NCI-H446 treated with DMSO at 0.1 percent for 48 hours (cell line): Measurements from ENCODE around the gene CKMT1B.
"Not testable (repeated sequence)": the region's sequence is repeated elsewhere in the genome, so short reads cannot be mapped to it uniquely, and the experiment has no call there.

Experiments used
- DNase-seq: peaks from one replicate; lab custom pipeline; 2025; lab: John Stamatoyannopoulos, UW

CKMT1B gene

DNA sequence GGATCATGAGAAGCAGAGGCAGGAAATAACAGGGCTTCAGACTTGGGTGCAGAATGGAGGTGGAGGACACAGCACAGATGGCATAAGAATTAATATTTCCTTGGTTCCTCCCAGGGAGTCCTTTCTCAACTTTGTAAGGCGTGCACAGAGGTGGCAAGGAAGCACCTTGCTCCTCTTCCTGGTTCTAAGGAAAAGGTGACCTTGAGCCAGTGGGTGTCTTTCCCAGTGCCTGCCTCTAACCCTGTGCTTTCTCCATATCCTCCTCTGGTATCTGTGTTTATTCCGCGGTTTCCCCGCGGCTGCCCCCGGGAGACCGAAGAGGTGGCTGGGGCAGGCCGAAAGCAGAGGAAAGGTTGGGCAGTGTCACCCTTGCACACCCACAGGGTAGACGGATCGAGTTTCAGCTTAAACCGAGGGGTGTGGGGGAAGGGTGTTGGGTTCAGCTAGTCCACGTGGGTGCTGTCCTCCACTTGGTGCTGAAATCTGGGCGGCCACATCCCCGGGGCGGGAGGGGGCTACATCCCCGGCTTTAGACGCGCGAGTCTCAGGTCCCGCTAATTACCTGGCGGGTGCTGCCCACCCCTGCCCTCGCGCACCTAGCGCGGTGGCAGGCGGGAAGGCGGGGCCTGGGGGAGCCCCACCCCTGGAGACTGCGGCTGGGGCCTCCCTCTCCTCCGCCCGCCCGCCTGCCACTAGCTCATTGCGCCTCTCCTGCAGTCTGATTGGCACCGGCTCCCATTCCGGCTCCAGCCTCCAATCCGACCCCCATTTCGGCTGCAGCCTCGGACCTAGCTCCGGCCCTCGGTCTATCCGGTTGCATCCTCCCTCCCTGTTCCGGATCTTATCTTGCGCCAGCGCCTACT, at the start of gene CKMT1B:
Gene CKMT1B, plus strand, starts transcription at position 700 of the 863 bp plus-strand sequence. CDS start 192 bp downstream, outside the sequence.
- DNase-seq = not testable (repeated sequence)

- DNase-seq = no peak
Measured at GRCh38 chr15:43544266-43544665, 49.6 kb upstream of the CKMT1B start.

GRCh38 chr15:43545426-43545825, 48.4 kb upstream of the CKMT1B start:
- DNase-seq = no peak

GRCh38 chr15:43547539-43547938, 46.3 kb upstream of the CKMT1B start:
- no peak for DNase-seq

- no peak for DNase-seq
Measured at GRCh38 chr15:43550527-43551363, 43.1 kb upstream of the CKMT1B start.

- DNase-seq = no peak
Measured at GRCh38 chr15:43552256-43552655, 41.6 kb upstream of the CKMT1B start.

DNA sequence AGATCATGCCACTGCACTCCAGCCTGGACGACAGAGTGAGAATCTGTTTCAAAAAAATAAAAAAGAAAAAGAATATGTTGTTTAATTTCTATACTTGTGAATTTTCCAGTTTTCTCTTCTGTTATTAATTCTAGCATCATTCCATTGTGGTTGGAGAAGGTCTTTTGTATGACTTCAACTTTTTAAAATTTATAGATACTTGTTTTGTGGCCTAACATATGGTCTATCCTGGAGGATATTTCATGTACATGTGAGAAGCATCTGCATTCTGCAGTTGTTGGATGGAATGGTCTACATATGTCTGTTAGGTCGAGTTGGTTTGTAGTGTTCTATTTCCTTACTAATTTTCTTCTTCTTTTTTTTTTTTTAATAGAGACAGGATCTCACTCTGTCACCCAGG, 40.8 kb upstream of the CKMT1B start:
- DNase-seq = no peak

DNA sequence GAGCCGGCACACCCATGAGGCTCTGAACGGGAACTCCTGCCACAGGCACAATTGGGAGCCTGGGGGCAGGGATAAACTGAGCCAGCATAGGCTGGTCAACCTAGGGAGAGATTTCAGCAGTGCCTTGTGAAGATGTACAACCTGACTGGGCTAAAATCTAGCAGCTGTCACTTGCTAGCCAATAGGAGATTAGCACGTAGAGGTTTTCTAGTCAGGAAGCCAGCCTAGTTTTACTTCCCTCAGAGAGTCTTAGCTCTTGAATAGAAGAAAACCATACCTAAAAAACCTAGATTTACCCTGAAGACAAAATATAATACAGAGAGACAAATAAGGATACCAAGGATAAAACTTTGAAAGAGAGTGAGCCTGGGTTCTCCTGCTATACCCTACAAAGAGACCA, 31.1 kb upstream of the CKMT1B start:
- not testable (repeated sequence) for DNase-seq

DNA sequence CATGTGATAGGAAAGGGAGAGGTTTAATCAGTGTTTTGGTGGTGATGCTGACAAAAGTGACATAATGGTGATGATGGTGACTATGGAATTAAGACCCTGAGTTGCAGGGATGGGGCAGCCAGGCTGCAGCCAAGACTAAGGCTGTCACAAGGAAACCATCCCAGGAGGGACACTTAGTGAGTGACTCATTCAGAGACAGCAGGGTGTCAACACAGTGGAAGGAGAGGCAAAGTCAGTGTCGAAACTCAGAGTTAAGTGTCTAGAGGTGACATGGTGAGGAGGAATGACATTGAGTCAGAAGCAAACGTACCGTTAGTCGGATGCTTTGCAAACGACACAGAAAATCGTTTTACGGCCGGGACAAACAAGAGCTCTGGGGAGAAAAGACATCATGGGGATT, 30.0 kb upstream of the CKMT1B start:
- not testable (repeated sequence) for DNase-seq

DNA sequence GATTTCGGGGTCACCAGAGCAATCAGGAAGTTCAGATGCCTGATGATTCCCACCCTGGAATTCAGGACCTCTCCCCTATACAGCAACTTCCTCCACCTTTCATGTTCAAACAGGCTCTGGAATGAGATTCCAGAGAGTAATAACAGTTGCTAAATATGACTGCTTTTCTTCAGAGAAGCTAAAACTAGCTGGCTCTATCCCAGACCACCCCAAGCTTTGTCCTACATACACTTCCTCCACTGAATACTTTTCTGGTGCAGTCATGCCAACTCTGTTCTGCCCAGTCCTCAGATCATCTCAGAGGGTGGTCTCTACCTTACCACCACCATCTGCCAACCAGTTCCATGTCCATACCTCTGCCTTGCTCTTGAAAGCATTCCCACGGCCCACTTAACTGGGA, 27.2 kb upstream of the CKMT1B start:
- DNase-seq = not testable (repeated sequence)

DNA sequence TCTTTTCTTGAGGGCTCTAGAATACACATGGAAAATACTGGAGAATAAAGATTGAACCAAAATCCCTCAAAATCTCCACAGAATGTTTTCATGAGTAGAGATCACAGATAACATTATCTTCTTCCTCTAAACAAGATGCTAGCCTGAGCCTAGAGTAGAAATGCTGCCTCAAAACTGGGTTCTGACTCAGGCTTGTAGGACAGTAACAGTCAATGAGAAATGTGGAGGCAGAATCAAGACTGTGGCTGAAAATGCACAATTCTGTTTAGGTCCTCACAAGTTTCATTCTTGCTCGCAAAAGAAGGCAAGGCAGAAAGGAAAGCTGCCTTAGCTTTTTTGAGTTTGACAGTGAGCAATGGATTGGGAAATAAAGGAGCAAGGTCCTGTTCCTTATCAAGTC, 19.2 kb upstream of the CKMT1B start:
- DNase-seq = not testable (repeated sequence)

DNA sequence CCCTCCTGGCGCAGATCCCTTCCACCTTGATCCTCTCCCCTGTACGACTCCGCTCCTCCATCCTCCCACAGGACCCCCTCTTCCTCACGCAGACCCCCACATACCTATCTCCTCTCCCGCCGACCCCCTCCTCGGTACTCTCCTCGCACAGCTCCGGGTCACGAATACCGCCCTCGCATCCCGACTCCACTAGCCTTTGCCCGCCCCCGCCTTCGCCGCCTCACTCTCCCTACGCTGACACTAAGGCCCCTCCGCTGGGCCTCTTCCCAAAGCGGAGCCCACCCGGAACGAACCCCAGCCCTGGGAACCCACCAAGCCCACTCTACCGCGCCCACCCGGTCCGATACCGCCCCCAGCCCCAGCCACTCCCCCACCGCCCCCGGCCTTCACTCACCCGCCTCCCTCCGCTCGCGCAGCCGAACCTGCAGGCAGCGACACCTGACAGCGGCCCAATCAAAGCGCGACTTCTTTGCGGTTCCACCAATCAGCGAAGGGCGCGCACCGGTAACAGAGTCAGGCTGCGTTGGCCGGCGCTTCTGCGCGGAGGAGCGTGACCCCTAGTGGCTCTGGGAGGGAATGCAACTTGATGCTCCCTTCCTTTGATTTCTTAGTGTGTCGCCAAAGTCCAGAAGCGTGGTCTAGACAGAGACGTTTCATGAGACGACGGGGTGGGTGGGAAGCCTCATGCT, 3.9 kb upstream of the CKMT1B start, which contains the start of gene PPIP5K1:
Gene PPIP5K1, minus strand, starts transcription at position 431 of the 689 bp plus-strand sequence. CDS start 5,704 bp downstream, outside the sequence.
- not testable (repeated sequence) for DNase-seq

GRCh38 chr15:43592841-43593240, 986 bp upstream of the CKMT1B start:
- DNase-seq = not testable (repeated sequence)

- not testable (repeated sequence) for DNase-seq
Measured at GRCh38 chr15:43599131-43599530, 5.3 kb downstream of the CKMT1B start.

GRCh38 chr15:43600200-43600599, 6.4 kb downstream of the CKMT1B start:
- not testable (repeated sequence) for DNase-seq

DNA sequence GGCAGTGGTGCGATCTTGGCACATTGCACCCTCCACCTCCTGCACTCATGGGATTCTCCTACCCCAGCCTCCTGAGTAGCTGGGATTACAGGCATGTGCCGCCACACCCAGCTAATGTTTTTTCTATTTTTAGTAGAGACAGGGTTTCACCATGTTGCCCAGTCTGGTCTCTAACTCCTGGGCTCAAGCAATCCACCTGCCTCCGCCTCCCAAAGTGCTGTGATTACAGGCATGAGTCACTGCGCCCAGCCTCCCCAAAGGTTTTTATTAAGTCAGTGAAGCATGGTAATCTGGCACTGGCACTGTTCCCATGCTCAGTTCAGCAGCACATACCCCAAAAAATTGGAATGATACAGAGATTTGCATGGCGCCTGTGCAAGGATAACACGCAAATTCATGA, 8.4 kb downstream of the CKMT1B start:
- DNase-seq = peak; percentile 40

- not testable (repeated sequence) for DNase-seq
Measured at GRCh38 chr15:43617750-43618149, 23.9 kb downstream of the CKMT1B start.

DNA sequence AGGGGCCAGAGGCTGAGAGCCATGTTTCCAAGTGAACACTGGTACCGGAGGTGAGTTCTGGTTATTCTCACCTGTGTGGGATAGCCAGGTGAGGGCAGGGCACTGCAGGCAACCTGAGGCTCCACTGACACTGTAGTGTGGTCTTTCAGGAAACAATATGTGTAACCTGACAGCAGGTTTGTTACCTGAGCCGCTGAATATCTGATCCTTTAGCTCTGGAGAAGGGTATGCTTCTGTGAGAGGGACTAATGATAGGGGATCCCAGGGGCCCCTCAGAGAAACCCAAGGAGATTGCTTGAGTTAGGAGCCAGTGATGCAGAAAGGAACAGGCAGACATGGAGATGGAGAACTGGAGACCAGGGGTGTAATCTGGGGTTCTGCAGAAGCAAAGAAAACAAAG, 24.9 kb downstream of the CKMT1B start, which contains the start of gene STRC:
Gene STRC, minus strand, starts transcription at position 101 of the 400 bp plus-strand sequence. Its CDS starts 78 bp downstream, at position 23.
- not testable (repeated sequence) for DNase-seq

GRCh38 chr15:43622068-43622799, 28.4 kb downstream of the CKMT1B start:
- DNase-seq = not testable (repeated sequence)

DNA sequence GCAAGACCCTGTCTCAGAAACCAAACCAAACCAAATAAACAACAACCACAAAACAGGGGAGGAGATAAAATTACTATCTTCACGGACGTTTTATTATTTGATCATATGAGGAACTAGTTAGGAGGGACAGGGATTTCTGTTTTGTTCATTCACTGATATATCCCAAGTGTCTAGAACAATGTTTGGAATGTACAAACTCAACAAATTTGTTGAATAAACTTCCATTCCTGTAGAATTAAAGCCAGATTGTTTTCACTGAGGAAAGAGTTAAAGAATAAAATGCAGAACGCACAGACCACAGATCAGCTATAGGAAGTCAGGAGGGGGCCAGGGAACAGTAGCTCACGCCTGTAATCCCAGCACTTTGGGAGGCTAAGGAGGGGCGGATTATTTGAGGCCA, 31.3 kb downstream of the CKMT1B start:
- no peak for DNase-seq

DNA sequence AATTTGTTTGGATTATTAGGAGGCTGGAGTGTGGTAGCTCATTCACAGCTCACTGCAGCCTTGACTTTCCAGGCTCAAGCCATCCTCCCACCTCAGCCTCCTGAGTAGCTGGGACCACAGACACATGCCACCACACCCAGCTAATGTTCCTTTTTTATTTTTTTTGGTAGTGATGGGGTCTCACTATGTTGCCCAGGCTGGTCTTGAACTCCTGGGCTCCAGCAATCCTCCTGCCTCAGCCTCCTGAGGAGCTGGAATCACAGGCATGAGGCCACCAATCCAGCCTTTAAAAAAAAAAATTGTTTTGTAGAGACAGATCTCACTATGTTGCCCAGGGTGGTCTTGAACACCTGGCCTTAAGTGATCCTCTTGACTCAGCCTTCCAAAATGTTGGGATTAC, 33.1 kb downstream of the CKMT1B start:
- not testable (repeated sequence) for DNase-seq
